ENCODE data around the gene TMPRSS11A. TPM values are rescaled to one million over a fixed set of nuclear protein-coding genes. Genes with fewer than 3 reads are reported as not detected.

Gene TMPRSS11A
- total RNA-seq, 4 donors from 2014 or later, result not detected

DNA sequence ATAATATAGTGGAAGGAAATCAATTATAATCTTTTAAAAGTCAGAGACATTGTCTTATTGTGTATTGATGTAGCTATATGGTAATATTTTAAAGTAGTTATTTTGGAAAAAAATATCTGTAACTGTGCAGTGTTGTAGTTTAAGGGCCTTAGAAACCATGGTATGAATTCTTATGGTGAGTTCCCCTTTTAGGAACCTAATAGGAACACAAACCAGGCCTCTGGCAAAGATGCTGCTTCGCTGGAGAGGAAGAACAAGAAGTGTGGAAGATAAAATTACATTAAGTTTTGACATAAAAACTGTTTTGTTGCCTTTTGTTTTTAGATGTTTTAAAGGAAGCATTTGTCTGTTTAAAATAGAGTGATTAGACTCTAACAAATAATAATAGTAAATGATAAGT is 68.6 kb downstream of the TMPRSS11A start:
- no peak for TF ChIP-seq POLR2AphosphoS5 (IDR thresholded peaks at IDR 0.05)
- no peak for TF ChIP-seq POLR2A (IDR thresholded peaks at IDR 0.05)
- TF ChIP-seq, protein P1, sequence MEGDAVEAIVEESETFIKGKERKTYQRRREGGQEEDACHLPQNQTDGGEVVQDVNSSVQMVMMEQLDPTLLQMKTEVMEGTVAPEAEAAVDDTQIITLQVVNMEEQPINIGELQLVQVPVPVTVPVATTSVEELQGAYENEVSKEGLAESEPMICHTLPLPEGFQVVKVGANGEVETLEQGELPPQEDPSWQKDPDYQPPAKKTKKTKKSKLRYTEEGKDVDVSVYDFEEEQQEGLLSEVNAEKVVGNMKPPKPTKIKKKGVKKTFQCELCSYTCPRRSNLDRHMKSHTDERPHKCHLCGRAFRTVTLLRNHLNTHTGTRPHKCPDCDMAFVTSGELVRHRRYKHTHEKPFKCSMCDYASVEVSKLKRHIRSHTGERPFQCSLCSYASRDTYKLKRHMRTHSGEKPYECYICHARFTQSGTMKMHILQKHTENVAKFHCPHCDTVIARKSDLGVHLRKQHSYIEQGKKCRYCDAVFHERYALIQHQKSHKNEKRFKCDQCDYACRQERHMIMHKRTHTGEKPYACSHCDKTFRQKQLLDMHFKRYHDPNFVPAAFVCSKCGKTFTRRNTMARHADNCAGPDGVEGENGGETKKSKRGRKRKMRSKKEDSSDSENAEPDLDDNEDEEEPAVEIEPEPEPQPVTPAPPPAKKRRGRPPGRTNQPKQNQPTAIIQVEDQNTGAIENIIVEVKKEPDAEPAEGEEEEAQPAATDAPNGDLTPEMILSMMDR (IDR thresholded peaks at IDR 0.05), result no peak
- no peak for TF ChIP-seq EP300 (IDR thresholded peaks at IDR 0.05; ENCODE audit: low read depth)
- in situ Hi-C loops (cut with MboI; ENCODE audit: low pct_ligation_motif_present in 1 of 4, low pct_unique_long_range_greater_than_20kb in 1 of 4, low sequenced_read_pairs in 3 of 4) (no loop called here), intact Hi-C loops (cut with DNase I; ENCODE audit: low total_unique reads) (no loop called here)
- Histone ChIP-seq H3K4me3 (no peak overlapping the region), H3K4me1 (no peaks in the 10 kb centered on the region), H3K27ac (no peak overlapping the region), H3K36me3 (no peaks in the 10 kb centered on the region), H3K9me3 (no peaks in the 10 kb centered on the region), H3K27me3 (no peaks in the 10 kb centered on the region)
- 50 to 74% methylated on average over 1 of the region's 1 CpG for WGBS, 2 donors (ENCODE audit: low coverage in 1 of 2)
- no peak for DNase-seq

DNA sequence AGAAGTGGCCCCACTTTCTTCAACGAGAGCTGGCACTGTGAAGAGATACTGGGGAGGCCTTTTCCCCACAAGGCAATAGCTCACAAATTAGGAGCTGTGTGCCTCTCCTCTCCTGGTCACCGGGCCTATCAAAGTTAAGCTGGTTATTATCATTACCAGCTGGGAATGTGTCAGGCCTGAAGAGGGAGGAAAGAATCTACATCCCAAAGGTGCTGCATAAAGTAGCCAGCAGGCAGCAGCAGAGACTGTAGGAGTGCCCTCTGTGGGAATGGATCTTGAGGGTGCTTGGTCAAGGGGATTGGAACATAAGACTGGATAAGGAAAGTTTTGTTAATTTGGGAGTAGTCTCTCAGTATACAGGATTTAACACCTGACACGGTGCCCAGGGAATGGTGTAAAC is 70.4 kb downstream of the TMPRSS11A start:
- no peak for DNase-seq
- H3K27ac ChIP-seq, result no peak overlapping the region
- H3K4me1 ChIP-seq, result no peaks in the 10 kb centered on the region
- H3K36me3 ChIP-seq, result no peaks in the 10 kb centered on the region
- WGBS, 2 donors (ENCODE audit: low coverage in 1 of 2), result 75 to 80% methylated on average over 1 to 3 of the region's 3 CpGs
- in situ Hi-C loops (cut with MboI; ENCODE audit: low pct_ligation_motif_present in 1 of 4, low pct_unique_long_range_greater_than_20kb in 1 of 4, low sequenced_read_pairs in 3 of 4) (no loop called here), intact Hi-C loops (cut with DNase I; ENCODE audit: low total_unique reads) (no loop called here)
- TF ChIP-seq EP300 (IDR thresholded peaks at IDR 0.05; ENCODE audit: low read depth) (no peak), POLR2AphosphoS5 (IDR thresholded peaks at IDR 0.05) (no peak), POLR2A (IDR thresholded peaks at IDR 0.05) (no peak)
- TF ChIP-seq, protein P1 (IDR thresholded peaks at IDR 0.05), result no peak
- no peak overlapping the region for H3K4me3 ChIP-seq
- no peaks in the 10 kb centered on the region for H3K27me3 ChIP-seq
- no peaks in the 10 kb centered on the region for H3K9me3 ChIP-seq

DNA sequence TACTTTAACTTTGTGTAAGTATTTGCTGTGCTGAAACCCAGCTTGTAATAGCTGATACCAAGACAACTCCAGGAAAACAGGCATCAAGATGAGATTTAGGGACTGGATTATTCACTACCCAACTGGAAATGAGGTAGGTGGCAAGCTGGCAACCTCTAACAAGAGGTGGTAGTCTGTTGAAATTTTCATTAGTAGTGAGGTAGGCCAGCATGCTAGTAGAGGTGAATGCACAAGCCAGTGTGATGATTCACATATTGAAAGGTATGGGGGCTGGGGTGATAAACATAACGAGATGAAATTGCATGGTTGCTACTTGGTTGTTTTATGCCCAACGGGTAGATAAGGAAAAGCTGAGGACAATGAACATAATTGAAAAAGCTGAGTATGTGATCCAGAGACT is 71.0 kb downstream of the TMPRSS11A start:
- H3K27me3 ChIP-seq, result no peaks in the 10 kb centered on the region
- TF ChIP-seq POLR2A (IDR thresholded peaks at IDR 0.05) (no peak), EP300 (IDR thresholded peaks at IDR 0.05; ENCODE audit: low read depth) (no peak), POLR2AphosphoS5 (IDR thresholded peaks at IDR 0.05) (no peak)
- TF ChIP-seq, protein P1 (IDR thresholded peaks at IDR 0.05), result no peak
- 71 to 79% methylated on average over 2 of the region's 2 CpGs for WGBS, 2 donors (ENCODE audit: low coverage in 1 of 2)
- DNase-seq, result no peak
- H3K36me3 ChIP-seq, result no peaks in the 10 kb centered on the region
- H3K9me3 ChIP-seq, result no peaks in the 10 kb centered on the region
- intact Hi-C loops (cut with DNase I; ENCODE audit: low total_unique reads) (no loop called here), in situ Hi-C loops (cut with MboI; ENCODE audit: low pct_ligation_motif_present in 1 of 4, low pct_unique_long_range_greater_than_20kb in 1 of 4, low sequenced_read_pairs in 3 of 4) (no loop called here)
- H3K4me3 ChIP-seq, result no peak overlapping the region
- no peak overlapping the region for H3K27ac ChIP-seq
- H3K4me1 ChIP-seq, result no peaks in the 10 kb centered on the region

DNA sequence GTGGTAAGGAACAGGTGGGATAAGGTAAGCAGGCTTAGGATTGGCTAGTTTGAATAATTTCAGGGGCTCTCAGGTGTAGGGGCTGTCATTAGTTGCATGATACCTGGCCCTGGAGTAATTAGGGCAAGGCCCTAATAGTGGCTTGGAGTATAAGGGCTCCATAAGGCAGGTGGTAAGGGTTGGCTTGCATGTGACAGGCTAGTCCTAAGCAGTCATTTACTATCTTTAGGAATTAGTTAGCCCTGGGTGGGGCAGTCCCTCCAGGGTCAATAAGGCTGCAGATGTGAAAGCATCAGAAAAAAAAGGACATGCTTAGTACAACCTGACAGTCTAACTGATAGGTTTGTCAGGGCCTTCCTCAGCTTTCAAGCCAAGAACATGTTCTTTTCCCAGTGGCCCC is 71.6 kb downstream of the TMPRSS11A start:
- intact Hi-C loops (cut with DNase I; ENCODE audit: low total_unique reads) (no loop called here), in situ Hi-C loops (cut with MboI; ENCODE audit: low pct_ligation_motif_present in 1 of 4, low pct_unique_long_range_greater_than_20kb in 1 of 4, low sequenced_read_pairs in 3 of 4) (no loop called here)
- Histone ChIP-seq H3K9me3 (no peaks in the 10 kb centered on the region), H3K27me3 (no peaks in the 10 kb centered on the region), H3K27ac (no peak overlapping the region), H3K36me3 (no peaks in the 10 kb centered on the region), H3K4me1 (no peaks in the 10 kb centered on the region), H3K4me3 (no peak overlapping the region)
- TF ChIP-seq POLR2AphosphoS5 (IDR thresholded peaks at IDR 0.05) (no peak), EP300 (IDR thresholded peaks at IDR 0.05; ENCODE audit: low read depth) (no peak), POLR2A (IDR thresholded peaks at IDR 0.05) (no peak)
- TF ChIP-seq, protein P1 (IDR thresholded peaks at IDR 0.05), result no peak
- DNase-seq, result no peak
